Neural crest cell (in vitro differentiated cells): ENCODE results near the gene TIMP2. TPM values are rescaled to one million over a fixed set of nuclear protein-coding genes. Genes with fewer than 3 reads are reported as not detected.
A peak's percentile ranks its signal among the peaks of the same experiment; 100 is the strongest.

ENCODE experiments used
- DNase-seq: peaks from one replicate; pipeline ENCODE4 v3.0.0; 2021; ENCODE audit warnings: low read depth, mixed read lengths, low spot score
- H3K27ac Mint-ChIP-seq: one replicate; pipeline ENCODE4 v1.8.0; 2021; ENCODE audit warnings: mild to moderate bottlenecking, mixed read lengths; ENCODE audit not compliant: unreplicated experiment
- H3K27me3 Mint-ChIP-seq: 2 replicates; pipeline ENCODE4 v1.8.0; 2021; ENCODE audit warnings: low read depth, mild to moderate bottlenecking, mixed read lengths
- H3K36me3 Mint-ChIP-seq: 2 replicates; pipeline ENCODE4 v1.8.0; 2021; ENCODE audit warnings: low read depth, mild to moderate bottlenecking, mixed read lengths
- H3K4me1 Mint-ChIP-seq: 2 replicates; pipeline ENCODE4 v1.8.0; 2021; ENCODE audit warnings: mixed read lengths
- H3K4me3 Mint-ChIP-seq: one replicate; pipeline ENCODE4 v1.8.0; 2021; ENCODE audit warnings: mild to moderate bottlenecking, mixed read lengths
- H3K9me3 Mint-ChIP-seq: 2 replicates; pipeline ENCODE4 v1.8.0; 2021; ENCODE audit warnings: mixed read lengths
- CTCF ChIP-seq: fragments of 200-600 bp; sonication (generic); conservative IDR thresholded peaks from 2 replicates; pipeline ENCODE4 v1.5.0; 2021; ENCODE audit warnings: antibody characterized with exemption, mild to moderate bottlenecking
- long read RNA-seq: library from polyadenylated mRNA; unstranded; transcript quantifications from one replicate; pipeline ENCODE4 v2.0.0, GENCODE V29; 2020
- total RNA-seq: library from RNA; stranded (reverse); gene quantifications from 2 replicates; pipeline ENCODE4 v1.2.1, GENCODE V29; 2021

Gene TIMP2
- total RNA-seq, result 58.5 and 60.2 TPM in 2 replicates
- long read RNA-seq, partial matches to known transcripts, result 0 of 9 reads
- long read RNA-seq, other reads (novel, unspliced or antisense), result 9 of 9 reads

DNA sequence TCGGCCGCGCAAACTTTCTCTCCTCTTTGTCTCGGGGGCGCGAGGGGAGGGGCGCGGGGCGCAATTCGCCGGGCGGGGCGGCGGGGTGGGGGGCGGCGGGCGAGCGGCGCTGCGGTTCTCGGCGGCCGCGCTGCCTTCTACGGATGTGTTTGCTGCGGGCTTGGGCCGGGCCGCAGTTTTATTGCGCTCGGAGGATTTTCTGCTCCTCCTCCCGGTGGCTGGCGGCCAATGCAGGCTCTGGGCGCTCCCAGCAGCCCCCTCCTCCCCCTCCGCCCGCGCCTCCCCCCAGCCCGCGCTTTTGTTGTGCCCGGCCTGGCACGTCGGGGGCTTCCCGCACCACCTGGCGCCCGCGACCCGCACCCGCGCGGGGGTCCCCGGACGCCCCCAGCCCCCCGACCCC is at the start of gene TIMP2:
TIMP2 (minus strand) TSS at position 154 of the 400 bp plus-strand sequence. CDS start 299 bp downstream, outside the sequence.
- peak within 1 kb of the TSS; percentile 85 for H3K4me3 Mint-ChIP-seq

GRCh38 chr17:78973792-78974520 is 48.8 kb upstream of the TIMP2 start:
- no peaks in the 10 kb centered on the region for H3K9me3 Mint-ChIP-seq
- no peaks in the 10 kb centered on the region for H3K36me3 Mint-ChIP-seq
- no peak for TF ChIP-seq CTCF
- no peak overlapping the region for H3K27ac Mint-ChIP-seq
- H3K27me3 Mint-ChIP-seq, result no peaks in the 10 kb centered on the region
- H3K4me1 Mint-ChIP-seq, result peaks cover 15% of the 10 kb centered on the region
- H3K4me3 Mint-ChIP-seq, result no peak overlapping the region
- DNase-seq, result no peak

More for the DNA sequence above, at the start of gene TIMP2:
- DNase-seq, result peak; percentile 81
- H3K27me3 Mint-ChIP-seq, result no peaks in the 10 kb centered on the region
- H3K36me3 Mint-ChIP-seq, result no peaks in the 10 kb centered on the region
- no peaks in the 10 kb centered on the region for H3K9me3 Mint-ChIP-seq
- peaks cover 43% of the 10 kb centered on the region for H3K4me1 Mint-ChIP-seq
- TF ChIP-seq CTCF, result peak; percentile 61
- H3K27ac Mint-ChIP-seq, result no peak within 1 kb of the TSS

- H3K27me3 Mint-ChIP-seq, result no peaks in the 10 kb centered on the region
Observed at GRCh38 chr17:78973196-78973595, 48.0 kb upstream of the TIMP2 start.

DNA sequence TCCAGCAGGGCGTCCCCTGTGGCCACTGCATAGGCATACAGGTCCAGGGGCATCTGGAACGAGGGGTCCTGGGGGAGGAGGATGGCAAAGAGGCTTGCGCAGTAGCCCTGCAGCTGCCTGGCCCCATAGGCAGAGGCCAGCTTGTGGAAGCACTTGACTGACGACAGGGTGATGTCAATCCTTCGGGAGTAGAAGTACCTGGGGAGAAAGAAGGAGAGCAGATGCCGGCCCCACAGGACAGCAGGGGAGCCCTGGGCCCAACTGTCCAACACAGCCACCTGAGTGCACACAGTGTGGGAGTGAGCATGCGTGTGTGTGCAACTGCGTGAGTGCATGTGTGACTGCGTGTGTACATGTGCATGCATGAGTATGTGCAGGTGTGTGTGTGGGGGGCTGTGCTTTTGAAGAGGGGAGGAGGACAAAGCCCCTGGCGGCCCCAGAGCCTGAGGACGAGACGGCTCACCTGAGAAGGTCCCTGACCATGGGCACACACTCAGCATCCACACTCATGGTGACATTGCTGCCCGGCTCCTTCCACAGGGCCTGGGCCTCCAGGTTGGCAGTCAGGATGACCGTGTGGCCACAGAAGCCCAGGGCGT is 47.4 kb upstream of the TIMP2 start:
- no peaks in the 10 kb centered on the region for H3K36me3 Mint-ChIP-seq
- H3K27me3 Mint-ChIP-seq, result no peaks in the 10 kb centered on the region
- TF ChIP-seq CTCF, result no peak
- peaks cover 15% of the 10 kb centered on the region for H3K4me1 Mint-ChIP-seq
- DNase-seq, result no peak
- H3K27ac Mint-ChIP-seq, result peak overlapping the region; percentile 36
- no peak overlapping the region for H3K4me3 Mint-ChIP-seq
- no peaks in the 10 kb centered on the region for H3K9me3 Mint-ChIP-seq

More at GRCh38 chr17:78973196-78973595, 48.0 kb upstream of the TIMP2 start:
- H3K36me3 Mint-ChIP-seq, result no peaks in the 10 kb centered on the region
- H3K4me1 Mint-ChIP-seq, result peaks cover 15% of the 10 kb centered on the region
- no peak for DNase-seq
- no peaks in the 10 kb centered on the region for H3K9me3 Mint-ChIP-seq
- no peak for TF ChIP-seq CTCF
- no peak overlapping the region for H3K4me3 Mint-ChIP-seq
- H3K27ac Mint-ChIP-seq, result no peak overlapping the region

GRCh38 chr17:78971756-78972506 is 46.7 kb upstream of the TIMP2 start:
- no peak for TF ChIP-seq CTCF
- Mint-ChIP-seq H3K9me3 (no peaks in the 10 kb centered on the region), H3K4me1 (peaks cover 15% of the 10 kb centered on the region), H3K27me3 (no peaks in the 10 kb centered on the region), H3K4me3 (no peak overlapping the region), H3K27ac (peak overlapping the region; percentile 95), H3K36me3 (no peaks in the 10 kb centered on the region)
- DNase-seq, result no peak
